Thyroid gland (tissue), 4 donors: ENCODE data around the gene CCDC188.

ENCODE experiments used
- CTCF ChIP-seq, 6 experiments: fragments of 200-600 bp in 3 of 6; fragments of 450-650 bp in 3 of 6; sonication (generic) in 3 of 6; IDR thresholded peaks; one replicate each; pipeline ENCODE4 v1.5.1; 2016 to 2019; ENCODE audit warnings: antibody characterized with exemption in 6 of 6, mild to moderate bottlenecking in 2 of 6, inconsistent platforms in 1 of 6, moderate library complexity in 1 of 6
- POLR2A ChIP-seq, 2 donors: fragments of 450-650 bp; IDR thresholded peaks; one replicate each; pipeline ENCODE4 v1.6.1; 2017; ENCODE audit warnings: antibody characterized with exemption in 2 of 2, mild to moderate bottlenecking in 2 of 2, moderate library complexity in 1 of 2

- no peak for TF ChIP-seq CTCF (IDR thresholded peaks at IDR 0.05)
- no peak for TF ChIP-seq POLR2A (IDR thresholded peaks at IDR 0.05)
These were observed 14.0 kb upstream of the CCDC188 start for GRCh38 chr22:20164863-20165262.
